GM21717 (cell line): Measurements from ENCODE around the gene SLC16A14.
A peak's percentile ranks its signal among the peaks of the same experiment; 100 is the strongest.

Experiments used
- ATAC-seq: cut with Tn5 transposase; IDR thresholded peaks from one replicate; pipeline ENCODE4 v1.9.1; 2021; ENCODE audit warnings: mild to moderate bottlenecking, moderate library complexity; ENCODE audit not compliant: unreplicated experiment

The SLC16A14 gene

DNA sequence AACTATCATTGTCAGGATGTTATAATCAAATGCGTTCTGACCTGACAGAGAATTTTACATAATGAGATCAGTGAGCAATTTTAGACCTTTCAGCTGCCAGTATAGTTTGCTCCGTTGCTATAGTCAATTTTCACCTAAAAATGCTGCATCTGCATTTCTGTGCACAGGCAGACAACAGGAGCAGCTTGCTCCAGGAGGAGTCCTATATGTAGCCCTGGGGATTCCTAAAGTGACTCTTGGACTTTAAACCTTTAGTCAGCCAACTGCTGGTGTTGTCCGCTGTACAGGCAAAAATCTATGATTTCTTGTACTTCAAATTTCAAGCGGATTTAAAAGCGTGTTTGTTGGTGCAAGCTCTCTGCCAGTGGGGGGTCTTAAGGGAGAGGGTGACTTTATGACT, 25.7 kb downstream of the SLC16A14 start:
- no peak for ATAC-seq

DNA sequence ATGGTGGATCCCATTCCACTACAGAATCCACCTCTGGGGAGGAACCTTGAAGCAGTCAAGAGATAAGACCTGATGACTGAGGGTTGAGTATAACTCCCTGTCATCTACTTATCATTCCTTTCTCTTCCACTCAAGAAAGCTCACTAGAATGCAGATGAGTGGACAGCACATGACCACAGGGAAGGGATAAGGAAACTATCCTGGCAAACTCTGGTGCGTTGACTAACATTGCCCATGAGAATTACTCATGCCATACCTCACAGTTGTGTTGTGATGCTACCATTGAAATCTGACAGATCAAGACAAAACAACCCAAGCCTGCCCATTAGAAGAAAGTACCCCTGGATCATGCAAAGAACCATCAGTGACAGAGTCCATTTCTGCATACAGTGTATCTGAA, 26.5 kb downstream of the SLC16A14 start:
- ATAC-seq = no peak

DNA sequence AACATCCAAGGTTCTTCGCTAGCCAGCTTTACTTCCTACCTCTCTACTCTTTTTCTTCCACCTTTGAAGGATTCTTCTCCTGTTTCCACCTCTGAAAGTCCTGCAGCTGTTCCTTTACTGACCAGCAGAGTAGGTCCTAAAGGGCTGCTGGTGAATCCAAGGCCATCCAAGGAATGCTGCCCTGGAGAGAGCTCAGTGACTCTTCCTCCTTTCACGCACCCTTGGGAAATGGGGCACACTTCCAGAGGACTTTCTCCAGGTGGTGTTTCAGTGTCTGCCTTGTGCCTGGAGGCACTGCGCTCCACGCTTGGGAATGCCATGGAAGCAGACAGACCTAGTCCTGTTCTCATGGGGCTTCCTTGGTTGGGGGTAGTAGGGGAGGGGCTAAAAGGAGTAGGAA, 45.4 kb downstream of the SLC16A14 start:
- no peak for ATAC-seq

DNA sequence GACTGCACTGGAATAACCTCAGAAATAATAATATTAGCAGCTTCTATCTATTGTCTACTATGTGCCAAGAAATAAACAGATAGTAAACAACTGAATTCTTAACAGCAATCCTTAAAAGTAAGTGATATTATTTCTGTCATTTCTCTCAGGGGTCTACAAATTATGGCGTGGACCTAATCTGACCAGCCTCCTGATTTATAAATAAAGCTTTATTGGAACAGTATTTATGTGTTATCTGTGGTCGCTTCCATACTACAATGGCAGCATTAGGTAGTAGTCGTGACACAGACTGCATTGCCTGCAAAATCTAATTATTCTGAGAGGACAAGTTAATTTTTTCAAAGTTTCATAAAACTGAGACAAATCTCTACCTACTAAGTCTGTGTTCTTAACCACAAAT, 49.0 kb downstream of the SLC16A14 start:
- ATAC-seq = no peak

DNA sequence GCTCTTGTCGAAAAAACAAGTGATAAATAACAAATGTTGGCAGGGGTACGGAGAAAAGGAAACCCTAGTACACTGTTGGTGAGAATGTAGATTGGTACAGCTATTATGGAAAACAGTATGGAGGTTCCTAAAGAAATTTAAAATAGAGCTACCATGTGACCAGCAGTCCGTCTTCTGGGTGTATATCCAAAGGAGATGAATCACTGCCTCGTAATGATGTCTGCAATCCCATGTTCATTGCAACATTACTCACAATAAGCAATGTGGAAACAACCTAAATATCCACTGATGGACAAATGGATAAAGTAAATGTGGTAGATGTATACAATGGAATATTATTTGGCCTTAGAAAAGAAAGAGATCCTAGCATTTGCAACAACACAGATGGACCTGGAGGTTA, 50.6 kb downstream of the SLC16A14 start:
- ATAC-seq = no peak

DNA sequence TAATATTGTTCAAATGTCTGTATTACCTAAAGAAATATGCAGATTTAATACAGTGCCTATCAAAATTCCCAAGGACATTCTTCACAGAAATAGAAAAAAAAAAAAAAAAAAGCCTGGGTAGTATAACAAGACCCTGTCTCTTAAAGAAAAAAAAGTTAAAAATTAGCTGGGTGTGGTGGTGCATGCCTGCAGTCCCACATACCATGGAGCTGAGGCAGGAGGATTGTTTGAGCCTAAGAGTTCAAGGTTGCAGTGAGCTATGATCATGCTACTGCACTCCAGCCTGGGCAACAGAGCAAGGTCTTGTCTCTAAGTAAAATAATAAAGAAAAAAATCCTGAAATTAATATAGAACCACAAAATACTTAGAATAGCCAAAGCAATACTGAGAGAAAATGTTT, 51.9 kb downstream of the SLC16A14 start:
- no peak for ATAC-seq

DNA sequence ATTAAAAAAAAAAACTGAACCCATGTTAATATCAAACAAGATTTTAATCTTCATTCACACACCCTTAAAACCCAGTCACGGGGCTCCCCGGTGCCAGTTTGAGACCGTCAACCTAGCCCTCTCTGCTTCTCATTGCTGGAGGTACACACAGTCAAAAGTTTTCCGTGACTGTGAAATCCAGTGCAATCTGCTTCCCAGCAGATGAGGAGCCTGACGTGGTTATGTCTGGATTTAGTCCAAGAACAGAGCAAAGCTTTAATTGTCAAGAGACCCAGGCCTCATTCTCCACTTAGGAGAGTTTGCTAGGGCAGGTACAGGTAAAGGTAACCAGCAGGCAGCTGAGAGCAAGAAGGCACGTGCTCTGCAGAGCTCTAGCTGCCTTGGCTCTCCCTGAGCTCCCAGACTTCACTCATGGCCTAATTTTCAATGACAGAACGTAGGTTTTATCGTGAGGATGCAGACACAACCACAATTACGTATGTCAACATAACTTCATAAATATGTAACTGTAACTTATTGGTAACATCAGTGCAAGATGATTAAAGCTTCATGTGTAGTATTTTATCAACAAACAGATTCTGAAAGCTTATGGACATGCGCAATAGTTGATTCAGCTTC, 56.3 kb downstream of the SLC16A14 start:
- ATAC-seq = no peak

DNA sequence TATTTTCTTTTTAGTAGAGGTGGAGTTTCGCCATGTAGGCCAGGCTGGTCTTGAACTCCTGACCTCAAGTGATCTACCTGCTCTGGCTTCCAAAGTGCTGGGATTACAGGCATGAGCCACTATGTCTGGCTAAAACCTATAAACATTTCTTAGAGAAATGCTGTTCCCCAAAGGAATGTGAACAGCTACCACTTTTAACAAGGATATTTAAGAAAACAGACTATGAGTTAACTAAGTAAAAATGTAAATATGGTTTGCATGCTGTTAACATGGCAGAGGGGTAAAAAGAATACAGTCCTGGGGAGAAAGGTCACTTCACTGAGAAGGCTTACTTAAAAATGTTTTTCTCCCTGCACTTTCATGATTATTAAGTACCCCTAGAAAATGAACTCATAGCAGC, 57.1 kb downstream of the SLC16A14 start:
- no peak for ATAC-seq

DNA sequence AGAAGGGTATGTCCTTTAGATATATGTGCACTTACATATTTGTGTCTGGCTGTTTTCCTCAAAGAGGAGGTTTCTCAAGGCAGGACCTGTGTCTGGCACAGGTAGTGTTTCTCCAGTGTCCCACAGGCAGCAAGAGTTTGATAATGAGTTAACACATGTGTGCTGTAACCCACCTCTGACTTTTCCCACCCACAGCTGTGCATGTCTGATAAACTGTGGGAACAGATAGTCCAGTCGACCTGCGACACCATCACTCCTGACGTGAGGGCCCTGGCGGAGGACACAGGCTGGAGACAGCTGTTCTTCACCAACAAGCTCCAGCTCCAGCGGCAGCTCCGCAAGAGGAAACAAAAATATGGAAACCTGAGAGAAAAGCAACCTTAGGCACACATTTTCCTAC, 58.2 kb downstream of the SLC16A14 start:
- ATAC-seq = no peak

DNA sequence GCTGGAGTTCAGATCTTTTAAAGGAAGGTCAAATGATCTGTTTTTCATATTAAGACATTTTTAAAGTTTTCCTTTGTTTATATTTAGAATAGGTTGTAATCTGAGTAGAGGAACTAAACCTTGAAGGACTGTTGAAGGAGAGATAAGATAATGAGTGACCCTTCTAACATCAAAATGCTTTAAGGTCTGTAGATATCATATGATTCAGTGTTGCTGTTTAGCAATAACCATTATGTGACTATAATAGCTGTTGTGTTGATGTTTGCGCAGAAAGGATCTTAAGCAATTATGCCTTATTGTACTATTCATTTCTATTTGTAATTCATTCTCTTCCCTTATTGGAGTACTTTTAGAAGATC, 60.0 kb downstream of the SLC16A14 start:
- no peak for ATAC-seq

DNA sequence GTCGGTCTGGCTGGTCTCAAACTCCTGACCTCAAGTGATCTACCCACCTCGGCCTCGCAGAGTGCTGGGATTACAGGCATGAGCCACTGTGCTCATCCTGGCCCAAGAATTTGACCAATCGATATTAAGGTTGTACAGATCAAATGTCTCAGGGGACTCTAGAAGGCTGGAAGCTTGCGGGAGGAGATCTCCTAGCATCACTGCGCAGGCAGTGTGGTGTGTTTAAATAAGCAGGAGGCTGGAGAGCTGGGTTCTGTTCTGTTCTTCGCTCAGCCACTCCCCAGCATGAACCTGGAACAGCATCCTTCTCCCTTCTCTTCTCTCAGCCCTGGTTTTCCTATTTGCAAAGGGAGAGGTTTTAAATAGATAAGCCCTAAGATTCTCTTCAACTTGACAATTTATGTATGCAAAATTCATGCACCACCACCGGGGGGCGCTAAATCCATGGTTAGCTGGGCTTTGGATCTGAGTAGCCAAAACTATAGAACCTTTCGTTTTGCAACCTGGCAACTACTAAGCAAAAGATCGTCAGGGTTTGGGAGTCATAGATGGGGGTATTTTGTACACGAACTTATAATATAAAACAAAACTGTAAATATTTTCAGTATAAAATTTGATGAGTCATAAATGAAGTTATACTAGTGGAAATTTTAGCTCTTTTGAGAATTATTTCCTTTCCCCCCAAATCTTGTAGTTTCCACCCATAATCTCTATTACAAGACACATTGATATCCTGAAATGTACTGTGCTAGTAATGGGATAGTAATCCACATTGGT, 60.6 kb downstream of the SLC16A14 start:
- no peak for ATAC-seq

DNA sequence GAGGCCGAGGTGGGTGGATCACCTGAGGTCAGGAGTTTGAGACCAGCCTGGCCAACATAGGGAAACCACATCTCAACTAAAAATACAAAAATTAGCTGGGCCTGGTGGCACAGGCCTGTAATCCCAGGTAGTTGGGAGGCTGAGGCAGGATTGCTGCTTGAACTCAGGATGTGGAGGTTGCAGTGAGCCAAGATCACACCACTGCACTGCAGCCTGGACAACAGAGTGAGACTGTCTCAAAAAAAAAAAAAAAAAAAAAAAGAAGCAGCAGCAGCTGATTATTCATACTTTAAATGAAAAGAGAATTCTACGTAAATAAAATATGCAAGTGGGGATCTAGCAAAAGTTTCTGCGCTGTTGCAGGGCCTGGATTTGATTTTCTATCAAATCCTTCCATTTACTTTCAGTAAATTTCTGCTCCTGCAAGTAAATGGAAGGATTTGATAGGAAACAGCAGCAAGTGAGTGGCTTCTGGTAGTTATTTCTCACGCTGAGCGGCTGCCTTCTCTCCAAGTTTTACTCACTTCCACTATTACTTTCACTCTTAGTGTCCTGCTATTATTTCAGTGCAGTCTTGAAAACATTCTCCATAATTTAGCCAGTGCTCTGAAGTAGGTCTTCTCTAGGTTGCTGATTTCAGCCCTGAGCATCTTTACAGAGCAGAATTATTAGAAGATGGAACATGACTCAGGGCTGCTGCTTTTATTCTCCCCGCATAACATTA, 68.4 kb downstream of the SLC16A14 start:
- ATAC-seq = peak; percentile 96

DNA sequence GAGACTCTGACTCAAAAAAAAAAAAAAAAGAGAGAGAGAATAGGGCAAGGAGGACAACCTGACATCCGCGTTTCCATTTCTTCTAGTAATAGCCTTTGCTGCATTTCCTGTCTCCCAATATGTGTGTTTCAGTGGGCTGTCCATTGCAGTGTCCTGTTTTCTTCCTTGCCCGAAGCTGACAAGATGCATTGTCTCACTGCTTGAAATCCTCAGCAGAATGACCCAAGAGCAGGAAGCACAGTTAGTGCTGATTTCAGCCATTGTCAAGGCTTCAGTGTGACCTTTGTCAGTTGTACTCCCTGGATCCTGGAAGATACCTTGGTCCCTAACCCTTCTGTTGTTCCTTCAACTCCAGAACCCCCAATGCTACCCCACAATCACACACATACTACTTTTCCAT, 71.2 kb downstream of the SLC16A14 start:
- ATAC-seq = no peak

DNA sequence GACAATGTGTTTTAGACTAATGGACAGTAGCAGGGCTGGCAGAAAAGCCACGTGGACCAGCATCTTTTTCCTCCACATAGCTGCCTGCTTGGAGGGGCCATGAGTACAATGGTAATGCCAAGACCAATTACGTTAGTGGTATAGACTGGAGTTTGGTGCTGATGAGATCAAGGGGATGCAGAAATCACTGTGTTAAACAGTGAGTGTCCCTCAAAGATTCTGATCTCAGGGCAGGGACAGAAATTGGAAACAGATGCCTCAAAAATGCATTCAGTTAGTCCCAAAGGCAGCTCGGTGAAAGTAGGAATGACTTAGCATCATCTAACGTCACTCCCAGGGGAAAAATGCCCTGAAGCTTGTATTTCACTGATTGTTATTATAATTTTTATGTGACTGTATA, 72.4 kb downstream of the SLC16A14 start:
- ATAC-seq = no peak

DNA sequence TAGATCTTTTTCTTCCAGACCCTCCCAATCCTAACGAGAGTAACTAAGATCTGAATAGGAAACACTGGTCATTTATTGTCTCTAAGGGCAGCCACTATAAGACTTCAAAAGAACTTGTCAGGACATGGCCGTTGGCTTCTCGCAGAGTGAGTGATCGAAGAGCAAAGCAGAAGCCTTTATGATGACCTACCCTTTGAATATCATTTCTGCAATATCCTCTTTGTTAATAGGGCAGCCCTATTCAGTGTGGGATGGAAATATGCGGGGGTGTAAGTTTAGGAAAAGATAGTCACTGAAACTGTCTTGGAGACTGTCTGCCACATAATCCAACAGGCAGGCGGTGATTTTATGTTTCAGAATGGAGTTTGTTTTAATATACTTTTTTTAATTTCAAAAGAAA, 75.5 kb downstream of the SLC16A14 start:
- no peak for ATAC-seq
